Skeletal muscle satellite cell (primary cell): ENCODE data around the gene FBLN7.
"Not testable (repeated sequence)": the region's sequence is repeated elsewhere in the genome, so short reads cannot be mapped to it uniquely, and the experiment has no call there.

ENCODE experiments used
- H3K27me3 ChIP-seq: 2 replicates; pipeline ENCODE4 v1.7.0; 2013; ENCODE audit warnings: low read length; ENCODE audit not compliant: control insufficient read depth, insufficient read depth
- H3K36me3 ChIP-seq: 2 replicates; pipeline ENCODE4 v1.7.0; 2013; ENCODE audit warnings: mild to moderate bottlenecking, control low read depth, low read length; ENCODE audit not compliant: insufficient read depth
- H3K4me1 ChIP-seq: 2 replicates; pipeline ENCODE4 v1.7.0; 2013; ENCODE audit warnings: low read length; ENCODE audit not compliant: control insufficient read depth, insufficient read depth
- H3K4me2 ChIP-seq: 2 replicates; pipeline ENCODE4 v1.7.0; 2013; ENCODE audit warnings: mild to moderate bottlenecking, low read length
- H3K4me3 ChIP-seq: 2 replicates; pipeline ENCODE4 v1.7.0; 2013; ENCODE audit warnings: low read length
- H3K9ac ChIP-seq: 2 replicates; pipeline ENCODE4 v1.7.0; 2013; ENCODE audit warnings: mild to moderate bottlenecking, low read depth, low read length, moderate library complexity
- H3K9me3 ChIP-seq: replicated peaks from 2 replicates; pipeline ENCODE4 v1.7.0; 2013; ENCODE audit warnings: mild to moderate bottlenecking, control low read depth, low read length

The FBLN7 gene

GRCh38 chr2:112194028-112194427 is 55.8 kb downstream of the FBLN7 start:
- Histone ChIP-seq H3K9ac (no peak overlapping the region), H3K4me1 (no peaks in the 10 kb centered on the region), H3K27me3 (peaks cover 24% of the 10 kb centered on the region), H3K4me3 (no peak overlapping the region), H3K36me3 (no peaks in the 10 kb centered on the region), H3K9me3 (no peaks in the 10 kb centered on the region), H3K4me2 (no peak overlapping the region)

- Histone ChIP-seq H3K27me3 (peaks cover 24% of the 10 kb centered on the region), H3K4me1 (no peaks in the 10 kb centered on the region), H3K9ac (no peak overlapping the region), H3K9me3 (no peaks in the 10 kb centered on the region), H3K4me3 (no peak overlapping the region), H3K36me3 (no peaks in the 10 kb centered on the region), H3K4me2 (no peak overlapping the region)
Observed at GRCh38 chr2:112194482-112194881, 56.3 kb downstream of the FBLN7 start.

- Histone ChIP-seq H3K9me3 (no peaks in the 10 kb centered on the region), H3K4me2 (no peak overlapping the region), H3K36me3 (no peaks in the 10 kb centered on the region), H3K4me3 (no peak overlapping the region), H3K27me3 (peaks cover 24% of the 10 kb centered on the region), H3K9ac (no peak overlapping the region), H3K4me1 (no peaks in the 10 kb centered on the region)
Observed at GRCh38 chr2:112195167-112195766, 57.1 kb downstream of the FBLN7 start.

DNA sequence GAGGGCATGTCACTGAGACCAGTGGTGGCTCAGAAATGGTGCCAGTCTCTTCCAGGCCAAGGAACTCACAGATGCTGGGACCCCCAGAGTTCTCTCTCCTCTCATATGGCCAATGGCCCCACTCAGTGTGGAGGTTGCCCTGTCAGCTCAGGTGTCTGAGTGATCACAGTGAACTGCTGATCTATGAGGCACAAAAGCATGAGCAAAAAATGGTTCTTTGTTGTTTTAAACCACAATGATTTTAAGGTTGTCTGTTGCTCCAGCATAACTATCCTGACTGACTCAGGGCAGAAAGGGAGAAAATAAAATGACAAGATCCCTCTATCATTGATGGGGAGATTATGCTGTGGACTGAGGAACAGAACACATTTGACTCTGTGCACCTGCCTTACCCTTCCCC is 57.8 kb downstream of the FBLN7 start:
- H3K9me3 ChIP-seq = no peaks in the 10 kb centered on the region
- H3K4me1 ChIP-seq = no peaks in the 10 kb centered on the region
- peaks cover 24% of the 10 kb centered on the region for H3K27me3 ChIP-seq
- H3K4me2 ChIP-seq = no peak overlapping the region
- H3K9ac ChIP-seq = no peak overlapping the region
- H3K36me3 ChIP-seq = no peaks in the 10 kb centered on the region
- H3K4me3 ChIP-seq = no peak overlapping the region

DNA sequence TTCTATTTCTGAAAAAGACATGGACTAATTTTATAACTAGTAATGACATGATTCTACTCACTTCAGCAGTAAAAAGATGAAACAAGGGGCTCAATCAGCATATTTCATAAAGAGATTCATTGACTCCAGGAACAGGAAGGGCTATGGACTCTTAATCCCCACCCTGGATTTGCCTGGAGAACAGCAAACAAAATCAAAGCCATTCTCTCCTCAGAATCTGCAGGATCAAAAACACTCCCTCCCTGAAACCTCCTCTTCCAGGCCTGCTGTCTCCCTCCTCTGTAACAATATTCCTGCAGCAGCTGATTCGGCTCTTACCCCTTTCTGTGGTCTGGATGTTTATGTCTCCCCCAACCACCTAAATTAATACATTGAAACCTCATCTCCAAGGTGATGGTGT is 59.7 kb downstream of the FBLN7 start:
- Histone ChIP-seq H3K36me3 (no peaks in the 10 kb centered on the region), H3K27me3 (peaks cover 24% of the 10 kb centered on the region), H3K4me1 (no peaks in the 10 kb centered on the region), H3K4me2 (no peak overlapping the region), H3K9me3 (no peaks in the 10 kb centered on the region), H3K4me3 (no peak overlapping the region), H3K9ac (no peak overlapping the region)

GRCh38 chr2:112198780-112199179 is 60.6 kb downstream of the FBLN7 start:
- Histone ChIP-seq H3K9me3 (no peaks in the 10 kb centered on the region), H3K27me3 (peaks cover 24% of the 10 kb centered on the region), H3K36me3 (no peaks in the 10 kb centered on the region), H3K4me2 (no peak overlapping the region), H3K4me1 (no peaks in the 10 kb centered on the region), H3K9ac (no peak overlapping the region), H3K4me3 (no peak overlapping the region)

- Histone ChIP-seq H3K4me2 (no peak overlapping the region), H3K27me3 (peaks cover 22% of the 10 kb centered on the region), H3K9me3 (peaks cover 1% of the 10 kb centered on the region), H3K36me3 (no peaks in the 10 kb centered on the region), H3K9ac (no peak overlapping the region), H3K4me1 (no peaks in the 10 kb centered on the region), H3K4me3 (no peak overlapping the region)
Observed at GRCh38 chr2:112199188-112199587, 61.0 kb downstream of the FBLN7 start.

DNA sequence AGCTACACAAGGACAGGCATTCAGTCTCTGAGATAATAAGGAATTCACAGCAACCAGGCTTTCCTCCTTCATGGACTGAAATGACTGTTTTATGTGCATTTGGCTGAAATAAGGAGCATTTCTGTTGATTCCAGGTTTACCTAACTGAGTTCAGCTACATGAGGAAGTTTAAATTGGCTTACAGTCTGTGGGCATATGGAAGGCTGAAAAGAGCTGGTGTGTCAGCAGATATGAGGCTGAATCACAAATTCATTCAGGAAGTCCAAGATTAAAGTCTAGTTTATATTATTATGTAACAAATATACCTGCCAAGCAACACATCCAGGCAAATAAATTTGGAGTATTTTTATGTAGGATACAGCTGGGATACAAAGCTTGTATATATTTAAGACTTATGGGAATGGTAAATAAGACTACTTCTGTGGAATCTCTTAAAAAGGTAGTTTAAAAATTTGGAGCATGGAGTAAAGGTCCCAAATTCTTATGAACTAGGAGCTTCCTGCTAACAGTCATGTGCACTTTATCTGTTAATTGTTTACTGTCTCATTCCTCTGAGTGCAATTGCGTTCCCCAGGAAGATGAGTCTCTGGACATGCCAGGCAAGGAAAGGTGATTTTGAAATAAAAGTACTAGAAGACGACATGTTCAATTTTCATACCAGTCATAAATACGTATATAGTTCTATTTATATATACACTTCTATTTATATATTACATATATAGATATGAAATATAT is 63.7 kb downstream of the FBLN7 start:
- Histone ChIP-seq H3K4me3 (no peak overlapping the region), H3K27me3 (peaks cover 13% of the 10 kb centered on the region), H3K4me2 (no peak overlapping the region), H3K36me3 (no peaks in the 10 kb centered on the region), H3K9me3 (peaks cover 8% of the 10 kb centered on the region), H3K4me1 (no peaks in the 10 kb centered on the region), H3K9ac (no peak overlapping the region)

DNA sequence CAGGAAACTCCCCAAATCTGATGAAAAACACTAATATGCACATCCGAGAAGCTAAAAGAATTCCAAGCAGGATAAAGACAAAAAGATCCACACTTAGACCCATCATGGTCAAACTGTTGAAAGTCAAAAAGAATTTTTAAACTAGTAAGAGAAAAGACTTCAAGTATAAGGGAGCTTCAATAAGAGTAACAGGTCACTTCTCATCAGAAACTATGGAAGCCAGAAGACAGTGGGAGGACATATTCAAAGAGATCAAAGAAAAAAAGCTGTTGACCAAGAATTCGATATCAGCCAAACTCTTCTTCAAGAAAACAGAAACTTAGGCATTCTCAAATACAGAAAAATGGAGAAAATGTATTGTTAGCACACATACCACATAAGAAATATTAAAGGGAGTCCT is 66.2 kb downstream of the FBLN7 start:
- peaks cover 8% of the 10 kb centered on the region for H3K9me3 ChIP-seq
- no peak overlapping the region for H3K9ac ChIP-seq
- H3K27me3 ChIP-seq = no peaks in the 10 kb centered on the region
- no peaks in the 10 kb centered on the region for H3K36me3 ChIP-seq
- no peaks in the 10 kb centered on the region for H3K4me1 ChIP-seq
- H3K4me3 ChIP-seq = no peak overlapping the region
- no peak overlapping the region for H3K4me2 ChIP-seq

DNA sequence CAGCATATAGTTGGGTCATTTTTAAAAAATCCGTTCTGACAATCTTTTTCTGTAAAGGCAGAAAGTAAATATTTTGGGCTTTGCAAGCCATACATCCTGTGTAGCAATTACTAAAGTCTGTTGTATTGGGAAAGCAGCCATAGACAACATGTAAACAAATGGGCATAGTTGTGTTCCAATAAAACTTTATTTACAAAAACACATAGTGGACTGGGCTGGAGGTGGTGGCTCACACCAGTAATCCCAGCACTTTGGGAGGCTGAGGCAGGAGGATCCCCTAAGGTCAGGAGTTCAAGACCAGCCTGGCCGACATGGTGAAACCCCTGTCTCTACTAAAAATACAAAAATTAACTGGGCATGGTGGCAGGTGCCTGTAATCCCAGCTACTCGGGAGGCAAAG is 69.7 kb downstream of the FBLN7 start:
- not testable (repeated sequence) for H3K4me3 ChIP-seq, H3K36me3 ChIP-seq, H3K4me2 ChIP-seq, H3K27me3 ChIP-seq, H3K9me3 ChIP-seq, H3K4me1 ChIP-seq, H3K9ac ChIP-seq

- Histone ChIP-seq H3K4me1 (no peaks in the 10 kb centered on the region), H3K9me3 (no peaks in the 10 kb centered on the region), H3K4me3 (no peak overlapping the region)
Observed at GRCh38 chr2:112216167-112216566, 78.0 kb downstream of the FBLN7 start.

GRCh38 chr2:112217854-112218253 is 79.7 kb downstream of the FBLN7 start:
- H3K27me3 ChIP-seq = no peaks in the 10 kb centered on the region
- H3K9me3 ChIP-seq = no peaks in the 10 kb centered on the region
- H3K4me2 ChIP-seq = no peak overlapping the region
- no peak overlapping the region for H3K9ac ChIP-seq
- H3K36me3 ChIP-seq = peaks cover 4% of the 10 kb centered on the region
- H3K4me3 ChIP-seq = no peak overlapping the region
- no peaks in the 10 kb centered on the region for H3K4me1 ChIP-seq

More at GRCh38 chr2:112216167-112216566, 78.0 kb downstream of the FBLN7 start:
- Histone ChIP-seq H3K4me2 (no peak overlapping the region), H3K36me3 (peaks cover 4% of the 10 kb centered on the region), H3K27me3 (no peaks in the 10 kb centered on the region), H3K9ac (no peak overlapping the region)
